Measurements from ENCODE around the gene YIPF6.
"Not testable (repeated sequence)": the region's sequence is repeated elsewhere in the genome, so short reads cannot be mapped to it uniquely, and the experiment has no call there.

The YIPF6 gene

DNA sequence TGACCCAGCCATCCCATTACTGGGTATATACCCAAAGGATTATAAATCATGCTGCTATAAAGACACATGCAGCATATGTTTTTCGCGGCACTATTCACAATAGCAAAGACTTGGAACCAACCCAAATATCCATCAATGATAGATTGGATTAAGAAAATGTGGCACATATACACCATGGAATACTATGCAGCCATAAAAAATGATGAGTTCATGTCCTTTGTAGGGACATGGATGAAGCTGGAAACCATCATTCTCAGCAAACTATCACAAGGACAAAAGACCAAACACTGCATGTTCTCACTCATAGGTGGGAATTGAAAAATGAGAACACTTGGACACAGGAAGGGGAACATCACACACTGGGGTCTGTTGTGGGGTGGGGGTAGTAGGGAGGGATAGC, 5.1 kb upstream of the YIPF6 start:
- H3K27me3 ChIP-seq (ENCODE audit: insufficient read depth, low read length, poor library complexity); H4K5ac ChIP-seq (ENCODE audit: low read length); H2AK5ac ChIP-seq (ENCODE audit: low read length); H3K27ac ChIP-seq (ENCODE audit: low read depth, low read length); H3K9ac ChIP-seq (ENCODE audit: low read length); H3K4me3 ChIP-seq (ENCODE audit: low read length); H3K79me2 ChIP-seq (ENCODE audit: control insufficient read depth, insufficient read depth, low read length); H2BK120ac ChIP-seq (ENCODE audit: low read depth, low read length); H3K56ac ChIP-seq (ENCODE audit: low read length); H3K4me1 ChIP-seq (ENCODE audit: control insufficient read depth, low read depth, low read length); H3K4me2 ChIP-seq (ENCODE audit: low read length); H2BK5ac ChIP-seq (ENCODE audit: low read length); H3K4ac ChIP-seq (ENCODE audit: low read depth, low read length); H4K8ac ChIP-seq (ENCODE audit: low read depth, low read length); DNase-seq; H3K36me3 ChIP-seq (ENCODE audit: control insufficient read depth, insufficient read depth, low read length); H3K18ac ChIP-seq (ENCODE audit: low read length); H3K23ac ChIP-seq (ENCODE audit: low read length); H3K79me1 ChIP-seq (ENCODE audit: low read length); H2BK15ac ChIP-seq (replicated peaks; ENCODE audit: low read depth): not testable (repeated sequence)
- WGBS (ENCODE audit: extremely low coverage, insufficient coverage, low lambda C conversion rate) = no CpG with 5 or more reads among the region's 2 CpGs

DNA sequence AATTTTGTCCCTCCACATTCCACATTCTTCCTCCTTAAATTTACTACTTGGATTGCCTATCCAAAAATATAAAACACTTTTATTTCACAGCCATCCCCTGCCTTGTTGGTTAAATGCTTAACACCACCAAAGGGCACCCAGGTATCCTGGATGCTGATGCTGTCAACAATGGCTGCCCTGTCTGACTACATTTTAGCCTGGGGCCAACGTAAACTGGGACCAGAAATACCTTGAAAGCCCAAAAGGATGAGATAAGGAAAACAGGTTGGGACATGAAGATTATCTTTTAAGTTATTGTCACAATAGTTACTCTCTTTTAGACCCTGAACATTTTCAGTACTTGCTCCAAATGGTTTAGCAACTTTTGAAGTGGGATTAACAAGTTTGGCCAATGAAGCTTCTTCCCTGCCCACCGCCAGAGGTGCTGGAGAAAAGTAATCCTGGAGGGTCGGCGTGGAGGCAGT, 775 bp upstream of the YIPF6 start:
- H3K27ac ChIP-seq (ENCODE audit: low read depth, low read length) = peak overlapping the region; percentile 90
- H3K4ac ChIP-seq (ENCODE audit: low read depth, low read length) = peak overlapping the region; percentile 20
- no peak overlapping the region for H2BK15ac ChIP-seq (replicated peaks; ENCODE audit: low read depth)
- peaks cover 11% of the 10 kb centered on the region for H3K79me2 ChIP-seq (ENCODE audit: control insufficient read depth, insufficient read depth, low read length)
- H2BK120ac ChIP-seq (ENCODE audit: low read depth, low read length) = no peak overlapping the region
- no peak overlapping the region for H2AK5ac ChIP-seq (ENCODE audit: low read length)
- peak overlapping the region; percentile 88 for H3K56ac ChIP-seq (ENCODE audit: low read length)
- H3K18ac ChIP-seq (ENCODE audit: low read length) = peak overlapping the region; percentile 32
- no peaks in the 10 kb centered on the region for H3K79me1 ChIP-seq (ENCODE audit: low read length)
- H4K8ac ChIP-seq (ENCODE audit: low read depth, low read length) = no peak overlapping the region
- peak overlapping the region; percentile 91 for H3K9ac ChIP-seq (ENCODE audit: low read length)
- no peaks in the 10 kb centered on the region for H3K4me1 ChIP-seq (ENCODE audit: control insufficient read depth, low read depth, low read length)
- no peak overlapping the region for H3K23ac ChIP-seq (ENCODE audit: low read length)
- no peak overlapping the region for H2BK5ac ChIP-seq (ENCODE audit: low read length)
- H3K4me3 ChIP-seq (ENCODE audit: low read length) = peak overlapping the region; percentile 83
- peak; percentile 86 for DNase-seq
- no peak overlapping the region for H4K5ac ChIP-seq (ENCODE audit: low read length)
- WGBS (ENCODE audit: extremely low coverage, insufficient coverage, low lambda C conversion rate) = no CpG with 5 or more reads among the region's 4 CpGs
- peak overlapping the region; percentile 7 for H3K4me2 ChIP-seq (ENCODE audit: low read length)
- H3K27me3 ChIP-seq (ENCODE audit: insufficient read depth, low read length, poor library complexity) = no peaks in the 10 kb centered on the region
- H3K36me3 ChIP-seq (ENCODE audit: control insufficient read depth, insufficient read depth, low read length) = no peaks in the 10 kb centered on the region

DNA sequence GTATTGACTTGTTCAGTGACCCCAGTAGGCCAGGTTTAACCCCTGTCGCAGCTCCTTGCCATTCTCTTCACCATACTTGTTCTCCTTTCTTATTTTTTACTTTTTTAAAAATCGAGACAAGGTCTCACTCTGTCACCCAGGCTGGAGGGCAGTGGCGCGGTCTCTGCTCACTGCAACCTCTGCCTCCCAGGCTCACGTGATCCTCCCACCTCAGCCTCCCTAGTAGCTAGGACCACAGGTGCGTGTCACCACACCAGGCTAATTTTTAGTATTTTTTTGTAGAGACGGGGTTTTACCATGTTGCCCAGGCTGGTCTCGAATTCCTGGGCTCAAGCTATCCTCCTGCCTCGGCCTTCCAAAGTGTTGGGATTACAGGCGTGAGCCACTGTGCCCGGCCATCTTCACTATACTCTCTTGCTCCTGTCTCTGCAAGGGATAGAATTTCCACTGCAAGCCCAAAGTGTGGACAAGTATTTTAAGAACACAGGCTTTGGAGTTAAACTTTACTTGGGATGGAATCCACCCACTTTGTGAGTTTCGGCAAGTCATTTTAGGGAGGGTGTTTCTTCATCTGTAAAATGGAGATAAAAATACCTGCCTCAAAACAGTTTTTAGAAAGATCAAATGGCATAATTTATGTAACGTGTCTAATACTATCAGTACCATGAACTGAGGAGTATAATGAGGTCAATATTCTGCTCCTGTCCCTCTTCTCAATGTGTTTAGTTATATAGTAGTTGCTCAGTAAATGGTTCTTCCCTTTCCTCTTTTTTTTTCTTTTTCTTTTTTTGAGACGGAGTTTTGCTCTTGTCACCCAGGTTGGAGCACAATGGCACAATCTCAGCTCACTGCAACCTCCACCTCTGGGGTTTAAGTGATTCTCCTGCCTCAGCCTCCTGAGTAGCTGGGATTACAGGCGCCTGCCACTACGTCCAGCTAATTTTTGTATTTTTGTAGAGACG, 973 bp downstream of the YIPF6 start:
- Histone ChIP-seq H4K5ac (ENCODE audit: low read length) (no peak overlapping the region), H2BK5ac (ENCODE audit: low read length) (no peak overlapping the region), H3K9ac (ENCODE audit: low read length) (peak overlapping the region; percentile 82), H3K4me3 (ENCODE audit: low read length) (peak overlapping the region; percentile 87), H3K27me3 (ENCODE audit: insufficient read depth, low read length, poor library complexity) (no peaks in the 10 kb centered on the region), H3K56ac (ENCODE audit: low read length) (peak overlapping the region; percentile 87), H3K4ac (ENCODE audit: low read depth, low read length) (no peak overlapping the region), H3K4me2 (ENCODE audit: low read length) (peak overlapping the region; percentile 28), H2AK5ac (ENCODE audit: low read length) (no peak overlapping the region), H3K79me1 (ENCODE audit: low read length) (no peaks in the 10 kb centered on the region), H3K79me2 (ENCODE audit: control insufficient read depth, insufficient read depth, low read length) (peaks cover 11% of the 10 kb centered on the region), H2BK15ac (replicated peaks; ENCODE audit: low read depth) (no peak overlapping the region), H2BK120ac (ENCODE audit: low read depth, low read length) (no peak overlapping the region), H3K18ac (ENCODE audit: low read length) (no peak overlapping the region), H3K27ac (ENCODE audit: low read depth, low read length) (no peak overlapping the region), H4K8ac (ENCODE audit: low read depth, low read length) (no peak overlapping the region), H3K4me1 (ENCODE audit: control insufficient read depth, low read depth, low read length) (no peaks in the 10 kb centered on the region), H3K36me3 (ENCODE audit: control insufficient read depth, insufficient read depth, low read length) (no peaks in the 10 kb centered on the region), H3K23ac (ENCODE audit: low read length) (no peak overlapping the region)
- no peak for DNase-seq
- no CpG with 5 or more reads among the region's 17 CpGs for WGBS (ENCODE audit: extremely low coverage, insufficient coverage, low lambda C conversion rate)

DNA sequence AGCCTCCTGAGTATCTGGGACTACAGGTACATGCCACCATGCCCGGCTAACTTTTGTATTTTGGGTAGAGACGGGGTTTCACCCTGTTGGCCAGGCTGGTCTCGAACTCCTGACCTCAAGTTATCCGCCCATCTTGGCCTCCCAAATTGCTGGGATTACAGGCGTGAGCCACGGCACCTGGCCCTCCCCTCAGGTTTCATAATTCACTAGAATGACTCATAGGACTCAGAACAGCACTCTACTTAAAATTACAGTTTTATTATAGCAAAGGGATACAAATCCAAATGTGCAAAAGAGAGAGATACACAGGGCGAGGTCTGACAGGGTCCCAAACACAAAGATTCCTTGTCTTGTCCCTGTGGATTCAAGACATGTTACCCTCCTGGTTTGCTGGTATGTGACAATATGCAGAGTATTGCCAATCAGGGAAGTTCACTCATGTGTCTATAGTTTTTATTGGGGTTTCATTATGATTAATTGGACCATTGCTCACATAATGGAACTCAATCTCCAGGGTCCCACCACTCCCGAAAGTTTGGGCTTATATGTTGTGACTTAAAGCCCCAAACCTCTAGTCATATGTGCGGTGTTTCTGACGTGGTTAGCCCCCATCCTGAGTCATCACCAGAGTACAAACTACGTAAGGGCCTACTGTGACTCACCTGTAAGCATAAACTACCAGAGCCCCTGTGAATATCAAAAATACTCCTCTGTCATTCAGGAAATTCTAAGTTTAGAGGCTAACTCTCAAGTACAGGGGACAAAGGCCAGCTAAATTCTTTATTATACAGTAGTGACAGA, 5.2 kb downstream of the YIPF6 start:
- H3K18ac ChIP-seq (ENCODE audit: low read length) = no peak overlapping the region
- H2BK5ac ChIP-seq (ENCODE audit: low read length) = no peak overlapping the region
- no peak overlapping the region for H2AK5ac ChIP-seq (ENCODE audit: low read length)
- no peak overlapping the region for H4K5ac ChIP-seq (ENCODE audit: low read length)
- no peak overlapping the region for H3K9ac ChIP-seq (ENCODE audit: low read length)
- no peak overlapping the region for H2BK120ac ChIP-seq (ENCODE audit: low read depth, low read length)
- WGBS (ENCODE audit: extremely low coverage, insufficient coverage, low lambda C conversion rate) = no CpG with 5 or more reads among the region's 11 CpGs
- no peak overlapping the region for H3K27ac ChIP-seq (ENCODE audit: low read depth, low read length)
- H3K4me1 ChIP-seq (ENCODE audit: control insufficient read depth, low read depth, low read length) = no peaks in the 10 kb centered on the region
- no peak for DNase-seq
- no peak overlapping the region for H3K23ac ChIP-seq (ENCODE audit: low read length)
- H3K4ac ChIP-seq (ENCODE audit: low read depth, low read length) = no peak overlapping the region
- no peak overlapping the region for H4K8ac ChIP-seq (ENCODE audit: low read depth, low read length)
- no peak overlapping the region for H2BK15ac ChIP-seq (replicated peaks; ENCODE audit: low read depth)
- H3K79me1 ChIP-seq (ENCODE audit: low read length) = no peaks in the 10 kb centered on the region
- H3K4me3 ChIP-seq (ENCODE audit: low read length) = no peak overlapping the region
- no peak overlapping the region for H3K4me2 ChIP-seq (ENCODE audit: low read length)
- no peaks in the 10 kb centered on the region for H3K27me3 ChIP-seq (ENCODE audit: insufficient read depth, low read length, poor library complexity)
- H3K56ac ChIP-seq (ENCODE audit: low read length) = no peak overlapping the region
- peaks cover 11% of the 10 kb centered on the region for H3K79me2 ChIP-seq (ENCODE audit: control insufficient read depth, insufficient read depth, low read length)
- H3K36me3 ChIP-seq (ENCODE audit: control insufficient read depth, insufficient read depth, low read length) = no peaks in the 10 kb centered on the region

DNA sequence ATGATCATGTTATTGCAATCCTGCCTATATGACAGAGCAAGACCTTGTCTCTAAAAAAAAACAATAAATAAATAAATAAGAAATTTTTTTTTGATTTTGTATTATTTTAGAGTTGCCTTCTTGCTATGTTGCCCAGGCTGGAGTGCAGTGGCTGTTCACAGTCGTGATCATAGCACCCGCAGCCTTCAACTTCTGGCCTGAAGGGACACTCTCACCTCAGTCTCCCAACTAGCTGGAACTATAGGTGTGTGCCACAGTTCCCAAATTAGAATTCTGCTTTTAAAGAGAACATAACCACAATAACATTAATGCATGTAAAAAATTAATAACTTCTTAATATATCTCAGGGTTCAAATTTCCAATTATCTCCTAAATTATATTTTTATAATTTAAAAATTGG, 7.8 kb downstream of the YIPF6 start:
- Histone ChIP-seq H2BK120ac (ENCODE audit: low read depth, low read length) (no peak overlapping the region), H3K27ac (ENCODE audit: low read depth, low read length) (no peak overlapping the region), H3K4ac (ENCODE audit: low read depth, low read length) (no peak overlapping the region), H3K4me2 (ENCODE audit: low read length) (no peak overlapping the region), H4K8ac (ENCODE audit: low read depth, low read length) (no peak overlapping the region), H3K23ac (ENCODE audit: low read length) (no peak overlapping the region), H3K79me1 (ENCODE audit: low read length) (no peaks in the 10 kb centered on the region), H3K4me3 (ENCODE audit: low read length) (no peak overlapping the region), H3K36me3 (ENCODE audit: control insufficient read depth, insufficient read depth, low read length) (no peaks in the 10 kb centered on the region), H2AK5ac (ENCODE audit: low read length) (no peak overlapping the region), H2BK5ac (ENCODE audit: low read length) (no peak overlapping the region), H3K56ac (ENCODE audit: low read length) (no peak overlapping the region), H2BK15ac (replicated peaks; ENCODE audit: low read depth) (no peak overlapping the region), H3K4me1 (ENCODE audit: control insufficient read depth, low read depth, low read length) (no peaks in the 10 kb centered on the region), H3K18ac (ENCODE audit: low read length) (no peak overlapping the region), H3K9ac (ENCODE audit: low read length) (no peak overlapping the region), H3K27me3 (ENCODE audit: insufficient read depth, low read length, poor library complexity) (no peaks in the 10 kb centered on the region), H3K79me2 (ENCODE audit: control insufficient read depth, insufficient read depth, low read length) (no peaks in the 10 kb centered on the region), H4K5ac (ENCODE audit: low read length) (no peak overlapping the region)
- no peak for DNase-seq
- no CpG with 5 or more reads among the region's 2 CpGs for WGBS (ENCODE audit: extremely low coverage, insufficient coverage, low lambda C conversion rate)
